ENCODE results near the gene TTC7B.

Gene TTC7B

DNA sequence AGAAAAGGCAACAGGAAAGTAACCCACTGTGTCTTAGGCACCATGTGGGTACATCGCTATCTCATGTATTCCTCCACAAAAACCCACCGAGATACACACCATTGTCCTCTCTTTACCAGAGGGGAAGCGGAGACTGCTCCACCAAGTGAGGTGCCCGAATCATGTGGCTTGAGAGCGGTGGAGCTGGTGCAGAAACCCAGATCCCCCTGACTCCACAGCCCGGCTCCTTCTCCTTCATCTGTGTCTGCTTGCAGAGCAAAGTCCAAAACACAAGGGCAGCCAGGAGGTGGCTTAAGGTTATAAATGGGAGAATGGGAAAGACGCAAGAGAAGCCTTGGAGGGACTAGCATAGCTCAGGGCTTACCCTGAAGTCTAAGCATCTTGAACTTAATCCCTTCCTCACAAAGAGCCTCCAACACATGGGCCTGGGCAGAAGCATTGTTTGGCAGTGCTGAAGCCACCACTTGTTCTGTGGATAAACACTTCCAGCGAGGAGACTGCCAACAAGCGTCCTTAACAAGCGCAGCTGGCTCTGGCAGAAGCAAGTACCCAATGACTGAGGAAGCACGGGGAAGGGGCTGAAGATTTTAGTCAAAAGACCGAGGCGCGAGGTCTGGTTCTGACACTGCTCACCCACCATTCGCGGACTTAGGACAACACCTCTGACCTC lies 83.0 kb downstream of the TTC7B start:
- H3K27ac Mint-ChIP-seq, result no peak overlapping the region
- H3K27me3 Mint-ChIP-seq (ENCODE audit: low read depth, poor library complexity), result no peaks in the 10 kb centered on the region
- peaks cover 29% of the 10 kb centered on the region for H3K36me3 Mint-ChIP-seq (ENCODE audit: low read depth)
- DNase-seq, result no peak
- H3K4me1 Mint-ChIP-seq, result peaks cover 4% of the 10 kb centered on the region
- H3K9me3 Mint-ChIP-seq, result peaks cover 4% of the 10 kb centered on the region
- TF ChIP-seq, protein P1, sequence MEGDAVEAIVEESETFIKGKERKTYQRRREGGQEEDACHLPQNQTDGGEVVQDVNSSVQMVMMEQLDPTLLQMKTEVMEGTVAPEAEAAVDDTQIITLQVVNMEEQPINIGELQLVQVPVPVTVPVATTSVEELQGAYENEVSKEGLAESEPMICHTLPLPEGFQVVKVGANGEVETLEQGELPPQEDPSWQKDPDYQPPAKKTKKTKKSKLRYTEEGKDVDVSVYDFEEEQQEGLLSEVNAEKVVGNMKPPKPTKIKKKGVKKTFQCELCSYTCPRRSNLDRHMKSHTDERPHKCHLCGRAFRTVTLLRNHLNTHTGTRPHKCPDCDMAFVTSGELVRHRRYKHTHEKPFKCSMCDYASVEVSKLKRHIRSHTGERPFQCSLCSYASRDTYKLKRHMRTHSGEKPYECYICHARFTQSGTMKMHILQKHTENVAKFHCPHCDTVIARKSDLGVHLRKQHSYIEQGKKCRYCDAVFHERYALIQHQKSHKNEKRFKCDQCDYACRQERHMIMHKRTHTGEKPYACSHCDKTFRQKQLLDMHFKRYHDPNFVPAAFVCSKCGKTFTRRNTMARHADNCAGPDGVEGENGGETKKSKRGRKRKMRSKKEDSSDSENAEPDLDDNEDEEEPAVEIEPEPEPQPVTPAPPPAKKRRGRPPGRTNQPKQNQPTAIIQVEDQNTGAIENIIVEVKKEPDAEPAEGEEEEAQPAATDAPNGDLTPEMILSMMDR (IDR thresholded peaks at IDR 0.05), result no peak
- no peak overlapping the region for H3K4me3 Mint-ChIP-seq

DNA sequence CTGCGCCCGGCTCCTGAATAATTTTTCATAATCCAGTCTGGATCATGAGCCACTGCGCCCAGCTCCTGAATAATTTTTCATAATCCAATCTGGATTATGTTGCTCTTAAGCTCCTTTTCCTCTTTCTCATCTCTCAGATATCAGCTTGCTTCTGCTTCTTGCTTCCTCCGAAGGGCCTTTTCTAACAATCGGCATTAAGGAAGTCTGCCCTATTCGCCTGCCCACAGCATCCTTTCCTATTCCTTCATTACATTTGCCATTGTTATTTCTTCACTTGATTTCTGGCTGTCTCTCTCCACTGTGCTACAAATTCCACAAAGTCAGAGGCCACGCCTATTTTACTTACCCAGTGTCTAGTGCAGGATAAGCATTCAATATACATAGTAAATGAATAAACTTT lies 83.5 kb downstream of the TTC7B start:
- peaks cover 29% of the 10 kb centered on the region for H3K36me3 Mint-ChIP-seq (ENCODE audit: low read depth)
- H3K27me3 Mint-ChIP-seq (ENCODE audit: low read depth, poor library complexity), result no peaks in the 10 kb centered on the region
- TF ChIP-seq, protein P1 (IDR thresholded peaks at IDR 0.05), result no peak
- H3K4me1 Mint-ChIP-seq, result peaks cover 4% of the 10 kb centered on the region
- H3K4me3 Mint-ChIP-seq, result no peak overlapping the region
- no peak for DNase-seq
- H3K9me3 Mint-ChIP-seq, result peaks cover 4% of the 10 kb centered on the region
- no peak overlapping the region for H3K27ac Mint-ChIP-seq

DNA sequence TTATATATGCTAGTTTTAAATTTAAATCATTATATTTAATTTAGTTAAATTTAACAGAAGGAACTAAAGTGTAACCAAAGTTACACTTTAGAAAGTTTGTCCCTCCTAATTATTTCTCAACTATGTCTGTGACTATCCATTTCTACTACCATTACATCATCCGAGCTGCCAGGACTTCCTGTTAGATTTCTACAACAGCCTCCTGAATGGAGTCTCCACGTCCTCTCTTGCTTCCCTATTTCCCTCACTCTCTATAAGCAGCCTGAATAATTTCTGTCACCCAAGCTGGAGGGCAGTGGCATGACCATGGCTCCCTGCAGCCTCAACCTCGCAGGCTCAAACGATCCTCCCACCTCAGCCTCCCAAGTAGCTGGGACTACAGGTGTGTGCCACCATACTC lies 84.1 kb downstream of the TTC7B start:
- H3K27me3 Mint-ChIP-seq (ENCODE audit: low read depth, poor library complexity), result no peaks in the 10 kb centered on the region
- no peak overlapping the region for H3K27ac Mint-ChIP-seq
- peaks cover 29% of the 10 kb centered on the region for H3K36me3 Mint-ChIP-seq (ENCODE audit: low read depth)
- H3K9me3 Mint-ChIP-seq, result peaks cover 4% of the 10 kb centered on the region
- TF ChIP-seq, protein P1 (IDR thresholded peaks at IDR 0.05), result no peak
- no peak overlapping the region for H3K4me3 Mint-ChIP-seq
- DNase-seq, result no peak
- H3K4me1 Mint-ChIP-seq, result peaks cover 4% of the 10 kb centered on the region

DNA sequence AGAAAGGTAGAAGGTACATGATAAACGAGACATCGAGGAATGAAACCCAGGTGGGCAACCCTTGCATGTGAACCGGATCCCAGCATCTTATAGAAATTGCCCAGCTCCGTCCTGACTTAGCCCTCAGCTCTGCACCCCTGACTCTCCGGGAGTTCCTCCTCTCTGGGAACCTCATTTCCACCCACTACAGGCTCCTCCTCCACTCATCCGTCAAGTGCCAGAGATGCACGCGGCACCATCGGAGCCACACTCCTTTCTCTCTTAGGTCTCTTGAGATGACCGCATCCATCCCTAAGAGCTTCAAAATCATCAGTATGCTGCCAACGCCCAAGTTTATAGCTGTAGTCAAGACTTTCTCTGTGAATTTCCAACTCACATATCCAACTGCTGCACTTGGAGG lies 84.7 kb downstream of the TTC7B start:
- Mint-ChIP-seq H3K9me3 (peaks cover 4% of the 10 kb centered on the region), H3K36me3 (ENCODE audit: low read depth) (peaks cover 29% of the 10 kb centered on the region), H3K4me3 (no peak overlapping the region), H3K27me3 (ENCODE audit: low read depth, poor library complexity) (no peaks in the 10 kb centered on the region), H3K4me1 (peaks cover 9% of the 10 kb centered on the region), H3K27ac (no peak overlapping the region)
- TF ChIP-seq, protein P1 (IDR thresholded peaks at IDR 0.05), result no peak
- DNase-seq, result no peak

DNA sequence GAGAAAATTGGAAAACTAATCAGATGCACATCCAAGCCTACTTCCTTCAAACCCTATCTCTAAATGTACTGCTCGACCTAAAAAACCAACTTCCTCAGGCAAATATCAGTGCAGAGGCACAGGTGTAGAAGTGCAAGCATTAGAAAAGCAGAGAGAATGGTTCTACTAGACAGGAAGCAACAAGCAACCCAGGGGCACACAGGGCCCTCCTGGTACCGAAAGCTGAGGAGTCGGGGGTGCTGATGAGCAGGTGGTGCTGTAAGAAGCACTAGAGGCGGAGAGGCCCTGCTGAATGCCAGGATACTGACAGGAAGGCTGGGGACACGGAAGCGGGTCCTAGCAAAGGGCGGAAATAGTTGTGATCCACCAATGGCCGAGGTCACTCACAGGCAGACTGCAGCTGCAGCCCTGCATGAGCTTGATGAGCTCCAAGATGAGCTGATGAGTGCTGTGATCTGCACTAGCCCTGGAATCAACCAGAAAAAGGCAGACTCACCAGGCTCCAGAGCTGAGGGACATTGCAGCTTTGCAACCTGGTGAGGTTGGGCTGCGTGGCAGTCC lies 85.9 kb downstream of the TTC7B start:
- H3K27ac Mint-ChIP-seq, result no peak overlapping the region

More for the DNA sequence above, 85.9 kb downstream of the TTC7B start:
- TF ChIP-seq, protein P1 (IDR thresholded peaks at IDR 0.05), result no peak
- Mint-ChIP-seq H3K4me1 (peaks cover 11% of the 10 kb centered on the region), H3K27me3 (ENCODE audit: low read depth, poor library complexity) (no peaks in the 10 kb centered on the region), H3K36me3 (ENCODE audit: low read depth) (peaks cover 29% of the 10 kb centered on the region), H3K9me3 (peaks cover 4% of the 10 kb centered on the region), H3K4me3 (no peak overlapping the region)
- DNase-seq, result no peak
